Ascending aorta (tissue), 2 donors: ENCODE results near the gene CDYL. TPM values are rescaled to one million over a fixed set of nuclear protein-coding genes. Genes with fewer than 3 reads are reported as not detected.

ENCODE experiments used
- DNase-seq, 2 donors: peaks; one replicate each; pipeline ENCODE4 v3.0.0-alpha.2; 2019; ENCODE audit warnings: low spot score in 2 of 2
- H3K27ac ChIP-seq, 2 donors: fragments of 200-600 bp; sonication (generic); one replicate each; pipeline ENCODE4 v1.5.1; 2016 to 2017; ENCODE audit warnings: mild to moderate bottlenecking in 1 of 2
- H3K27me3 ChIP-seq: fragments of 200-600 bp; sonication (generic); one replicate; pipeline ENCODE4 v1.5.1; 2017
- H3K36me3 ChIP-seq, 2 donors: fragments of 200-600 bp; sonication (generic); one replicate each; pipeline ENCODE4 v1.5.1; 2016
- H3K4me1 ChIP-seq, 2 donors: fragments of 200-600 bp; sonication (generic); one replicate each; pipeline ENCODE4 v1.5.1; 2016 to 2017; ENCODE audit warnings: mild to moderate bottlenecking in 1 of 2
- H3K4me3 ChIP-seq, 2 donors: fragments of 200-600 bp; sonication (generic); one replicate each; pipeline ENCODE4 v1.5.1; 2016 to 2017; ENCODE audit warnings: mild to moderate bottlenecking in 1 of 2
- H3K9me3 ChIP-seq, 2 donors: fragments of 200-600 bp; sonication (generic); one replicate each; pipeline ENCODE4 v1.5.1; 2016
- CTCF ChIP-seq, 3 experiments: fragments of 200-600 bp in 2 of 3; fragments of 450-650 bp in 1 of 3; sonication (generic) in 2 of 3; IDR thresholded peaks; one replicate each; pipeline ENCODE4 v1.5.1; 2016 to 2019; ENCODE audit warnings: antibody characterized with exemption in 3 of 3, mild to moderate bottlenecking in 1 of 3, moderate library complexity in 1 of 3
- intact Hi-C: fragments of 100-400 bp; cut with DNase I; formaldehyde crosslinking; loops from one replicate; pipeline ENCODE4 v1.15.1; 2023
- total RNA-seq: library from RNA; depleted of rRNA; stranded (reverse); fragments of >200 nt; gene quantifications from one replicate; pipeline ENCODE4 v1.1.0, GENCODE V29; 2016

The CDYL gene
- total RNA-seq, 1 donor from 2014 or later, result 73.7 TPM

- no peak overlapping the region for H3K4me3 ChIP-seq
- intact Hi-C loops, result no loop called here
- no peak for DNase-seq
- H3K9me3 ChIP-seq, result no peaks in the 10 kb centered on the region
- no peak for TF ChIP-seq CTCF (IDR thresholded peaks at IDR 0.05)
- H3K4me1 ChIP-seq, result no peaks in the 10 kb centered on the region
- H3K27me3 ChIP-seq, result no peaks in the 10 kb centered on the region
- no peak overlapping the region for H3K27ac ChIP-seq
- no peaks in the 10 kb centered on the region for H3K36me3 ChIP-seq
Observed at GRCh38 chr6:4879741-4880275, 103.6 kb downstream of the CDYL start.

- no peak overlapping the region for H3K4me3 ChIP-seq
- H3K36me3 ChIP-seq, result no peaks in the 10 kb centered on the region
- H3K9me3 ChIP-seq, result no peaks in the 10 kb centered on the region
- no peak for TF ChIP-seq CTCF (IDR thresholded peaks at IDR 0.05)
- H3K27ac ChIP-seq, result no peak overlapping the region
- intact Hi-C loops, result no loop called here
- H3K27me3 ChIP-seq, result no peaks in the 10 kb centered on the region
- no peak for DNase-seq
- no peaks in the 10 kb centered on the region for H3K4me1 ChIP-seq
Observed at GRCh38 chr6:4880363-4880762, 104.2 kb downstream of the CDYL start.

- intact Hi-C loops, result no loop called here
- H3K4me3 ChIP-seq, result no peak overlapping the region
- H3K27ac ChIP-seq, result no peak overlapping the region
- no peaks in the 10 kb centered on the region for H3K4me1 ChIP-seq
- H3K36me3 ChIP-seq, result no peaks in the 10 kb centered on the region
- DNase-seq, result no peak
- no peak for TF ChIP-seq CTCF (IDR thresholded peaks at IDR 0.05)
- H3K9me3 ChIP-seq, result no peaks in the 10 kb centered on the region
- no peaks in the 10 kb centered on the region for H3K27me3 ChIP-seq
Observed at GRCh38 chr6:4883298-4883697, 107.1 kb downstream of the CDYL start.

- Histone ChIP-seq H3K27ac (no peak overlapping the region), H3K27me3 (no peaks in the 10 kb centered on the region), H3K36me3 (no peaks in the 10 kb centered on the region), H3K4me3 (no peak overlapping the region), H3K9me3 (no peaks in the 10 kb centered on the region), H3K4me1 (peaks cover 0 to 1% of the 10 kb centered on the region in 2 donors)
- no peak for DNase-seq
- intact Hi-C loops, result no loop called here
- no peak for TF ChIP-seq CTCF (IDR thresholded peaks at IDR 0.05)
Observed at GRCh38 chr6:4884646-4885340, 108.6 kb downstream of the CDYL start.

- no peaks in the 10 kb centered on the region for H3K9me3 ChIP-seq
- no peak for DNase-seq
- no peak overlapping the region for H3K27ac ChIP-seq
- peaks cover 0 to 3% of the 10 kb centered on the region in 2 donors for H3K4me1 ChIP-seq
- TF ChIP-seq CTCF (IDR thresholded peaks at IDR 0.05), result no peak
- intact Hi-C loops, result no loop called here
- no peaks in the 10 kb centered on the region for H3K36me3 ChIP-seq
- H3K4me3 ChIP-seq, result no peak overlapping the region
- no peaks in the 10 kb centered on the region for H3K27me3 ChIP-seq
Observed at GRCh38 chr6:4885341-4885933, 109.2 kb downstream of the CDYL start.
